ENCODE results near the gene ADRA2B.
"Not testable (repeated sequence)": the region's sequence is repeated elsewhere in the genome, so short reads cannot be mapped to it uniquely, and the experiment has no call there.

The ADRA2B gene

GRCh38 chr2:96088340-96089335 lies 27.7 kb downstream of the ADRA2B start:
- DNase-seq (ENCODE audit: low read depth, low spot score): no peak
- H3K27me3 ChIP-seq (ENCODE audit: control insufficient read depth, insufficient read depth, low read length): no peaks in the 10 kb centered on the region
- H3K4me3 ChIP-seq (ENCODE audit: low read length): no peak overlapping the region
- no peaks in the 10 kb centered on the region for H3K9me3 ChIP-seq (ENCODE audit: control insufficient read depth, insufficient read depth, low read length)
- WGBS (ENCODE audit: insufficient coverage, insufficient read length): no CpG with 5 or more reads among the region's 19 CpGs
- H3K4me1 ChIP-seq (ENCODE audit: control insufficient read depth, insufficient read depth, low read length): peaks cover 3% of the 10 kb centered on the region; the same call in 1 of the 2 replicates
- H3K36me3 ChIP-seq (ENCODE audit: control insufficient read depth, insufficient read depth, low read length): no peaks in the 10 kb centered on the region
- H3K27ac ChIP-seq (ENCODE audit: low read length): no peak overlapping the region

- no peak overlapping the region for H3K4me3 ChIP-seq (ENCODE audit: low read length)
- peaks cover 1% of the 10 kb centered on the region; the same call in 1 of the 2 replicates for H3K4me1 ChIP-seq (ENCODE audit: control insufficient read depth, insufficient read depth, low read length)
- no peak overlapping the region for H3K27ac ChIP-seq (ENCODE audit: low read length)
- H3K27me3 ChIP-seq (ENCODE audit: control insufficient read depth, insufficient read depth, low read length): no peaks in the 10 kb centered on the region
- H3K36me3 ChIP-seq (ENCODE audit: control insufficient read depth, insufficient read depth, low read length): no peaks in the 10 kb centered on the region
- no peak for DNase-seq (ENCODE audit: low read depth, low spot score)
- no CpG with 5 or more reads among the region's 2 CpGs for WGBS (ENCODE audit: insufficient coverage, insufficient read length)
- H3K9me3 ChIP-seq (ENCODE audit: control insufficient read depth, insufficient read depth, low read length): no peaks in the 10 kb centered on the region
These were observed 29.2 kb downstream of the ADRA2B start for GRCh38 chr2:96087130-96087529.

- Histone ChIP-seq H3K9me3 (ENCODE audit: control insufficient read depth, insufficient read depth, low read length) (no peaks in the 10 kb centered on the region), H3K4me1 (ENCODE audit: control insufficient read depth, insufficient read depth, low read length) (no peaks in the 10 kb centered on the region), H3K36me3 (ENCODE audit: control insufficient read depth, insufficient read depth, low read length) (no peaks in the 10 kb centered on the region), H3K4me3 (ENCODE audit: low read length) (no peak overlapping the region), H3K27me3 (ENCODE audit: control insufficient read depth, insufficient read depth, low read length) (no peaks in the 10 kb centered on the region), H3K27ac (ENCODE audit: low read length) (no peak overlapping the region)
- DNase-seq (ENCODE audit: low read depth, low spot score): no peak
- no CpG with 5 or more reads among the region's 12 CpGs for WGBS (ENCODE audit: insufficient coverage, insufficient read length)
These were observed 30.6 kb downstream of the ADRA2B start for GRCh38 chr2:96085541-96086355.

GRCh38 chr2:96084858-96085518 lies 31.4 kb downstream of the ADRA2B start:
- not testable (repeated sequence) for H3K27ac ChIP-seq (ENCODE audit: low read length); H3K9me3 ChIP-seq (ENCODE audit: control insufficient read depth, insufficient read depth, low read length); H3K4me3 ChIP-seq (ENCODE audit: low read length); H3K36me3 ChIP-seq (ENCODE audit: control insufficient read depth, insufficient read depth, low read length); H3K4me1 ChIP-seq (ENCODE audit: control insufficient read depth, insufficient read depth, low read length); DNase-seq (ENCODE audit: low read depth, low spot score); H3K27me3 ChIP-seq (ENCODE audit: control insufficient read depth, insufficient read depth, low read length)
- WGBS (ENCODE audit: insufficient coverage, insufficient read length): 100% methylated on average over 2 of the region's 7 CpGs

GRCh38 chr2:96083989-96084857 lies 32.1 kb downstream of the ADRA2B start:
- no CpG with 5 or more reads among the region's 22 CpGs for WGBS (ENCODE audit: insufficient coverage, insufficient read length)

GRCh38 chr2:96083064-96083939 lies 33.1 kb downstream of the ADRA2B start:
- no peak for DNase-seq (ENCODE audit: low read depth, low spot score)
- WGBS (ENCODE audit: insufficient coverage, insufficient read length): no CpG with 5 or more reads among the region's 9 CpGs
- no peak overlapping the region for H3K4me3 ChIP-seq (ENCODE audit: low read length)
- H3K9me3 ChIP-seq (ENCODE audit: control insufficient read depth, insufficient read depth, low read length): no peaks in the 10 kb centered on the region
- no peak overlapping the region for H3K27ac ChIP-seq (ENCODE audit: low read length)
- H3K27me3 ChIP-seq (ENCODE audit: control insufficient read depth, insufficient read depth, low read length): no peaks in the 10 kb centered on the region
- H3K4me1 ChIP-seq (ENCODE audit: control insufficient read depth, insufficient read depth, low read length): no peaks in the 10 kb centered on the region
- no peaks in the 10 kb centered on the region for H3K36me3 ChIP-seq (ENCODE audit: control insufficient read depth, insufficient read depth, low read length)

More at GRCh38 chr2:96083989-96084857, 32.1 kb downstream of the ADRA2B start:
- no peak for DNase-seq (ENCODE audit: low read depth, low spot score)
- no peak overlapping the region for H3K4me3 ChIP-seq (ENCODE audit: low read length)
- H3K4me1 ChIP-seq (ENCODE audit: control insufficient read depth, insufficient read depth, low read length): no peaks in the 10 kb centered on the region
- H3K27ac ChIP-seq (ENCODE audit: low read length): no peak overlapping the region
- no peaks in the 10 kb centered on the region for H3K27me3 ChIP-seq (ENCODE audit: control insufficient read depth, insufficient read depth, low read length)
- H3K36me3 ChIP-seq (ENCODE audit: control insufficient read depth, insufficient read depth, low read length): no peaks in the 10 kb centered on the region
- no peaks in the 10 kb centered on the region for H3K9me3 ChIP-seq (ENCODE audit: control insufficient read depth, insufficient read depth, low read length)

- Histone ChIP-seq H3K4me1 (ENCODE audit: control insufficient read depth, insufficient read depth, low read length) (no peaks in the 10 kb centered on the region), H3K4me3 (ENCODE audit: low read length) (no peak overlapping the region), H3K36me3 (ENCODE audit: control insufficient read depth, insufficient read depth, low read length) (no peaks in the 10 kb centered on the region), H3K27ac (ENCODE audit: low read length) (no peak overlapping the region), H3K27me3 (ENCODE audit: control insufficient read depth, insufficient read depth, low read length) (no peaks in the 10 kb centered on the region), H3K9me3 (ENCODE audit: control insufficient read depth, insufficient read depth, low read length) (no peaks in the 10 kb centered on the region)
- WGBS (ENCODE audit: insufficient coverage, insufficient read length): no CpG with 5 or more reads among the region's 14 CpGs
- no peak for DNase-seq (ENCODE audit: low read depth, low spot score)
These were observed 33.9 kb downstream of the ADRA2B start for GRCh38 chr2:96082211-96083063.

- no peaks in the 10 kb centered on the region for H3K4me1 ChIP-seq (ENCODE audit: control insufficient read depth, insufficient read depth, low read length)
- DNase-seq (ENCODE audit: low read depth, low spot score): no peak
- no peak overlapping the region for H3K27ac ChIP-seq (ENCODE audit: low read length)
- no peak overlapping the region for H3K4me3 ChIP-seq (ENCODE audit: low read length)
- no peaks in the 10 kb centered on the region for H3K27me3 ChIP-seq (ENCODE audit: control insufficient read depth, insufficient read depth, low read length)
- no peaks in the 10 kb centered on the region for H3K36me3 ChIP-seq (ENCODE audit: control insufficient read depth, insufficient read depth, low read length)
- no CpG with 5 or more reads among the region's 2 CpGs for WGBS (ENCODE audit: insufficient coverage, insufficient read length)
- no peaks in the 10 kb centered on the region for H3K9me3 ChIP-seq (ENCODE audit: control insufficient read depth, insufficient read depth, low read length)
These were observed 35.3 kb downstream of the ADRA2B start for GRCh38 chr2:96081042-96081441.
